Measurements from ENCODE around the gene ZBTB16.

Gene ZBTB16

DNA sequence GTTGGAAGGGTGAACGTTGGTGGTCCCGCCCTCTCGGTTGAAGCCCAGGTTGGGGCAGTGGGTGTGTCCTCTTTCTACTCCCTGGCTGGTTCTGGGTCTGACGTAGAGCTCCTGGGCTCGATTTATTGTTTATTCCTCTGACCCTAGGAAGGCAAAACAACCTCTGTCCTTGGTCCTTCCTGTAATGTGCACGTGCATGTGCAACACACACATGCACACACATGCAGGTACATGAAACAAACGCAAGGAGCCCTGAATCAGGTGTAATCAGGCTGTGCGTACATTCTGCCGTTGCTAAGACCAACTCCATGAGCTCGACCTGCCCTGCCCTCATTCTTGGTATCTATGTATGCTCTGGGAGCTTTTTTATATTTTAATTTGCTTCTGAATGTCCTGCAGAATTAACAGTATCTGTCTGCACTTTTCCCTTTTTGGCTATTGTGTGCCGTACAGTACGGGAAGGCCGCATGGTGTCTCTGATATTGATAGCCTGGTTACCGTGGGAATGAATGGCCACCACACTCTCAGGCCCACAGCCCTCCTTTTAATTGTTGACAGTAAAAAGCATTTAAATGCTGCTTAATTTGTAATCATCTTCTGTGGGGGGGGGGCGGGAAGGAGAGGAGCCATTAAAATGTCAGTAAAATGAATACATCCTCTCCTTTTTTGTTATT is 170.7 kb downstream of the ZBTB16 start:
- DNase-seq (ENCODE audit: low spot score): no peak
- in situ Hi-C loops (cut with MboI; ENCODE audit: low pct_unique_long_range_greater_than_20kb, low sequenced_read_pairs, unreplicated experiment): no loop called here
- TF ChIP-seq, protein P1, sequence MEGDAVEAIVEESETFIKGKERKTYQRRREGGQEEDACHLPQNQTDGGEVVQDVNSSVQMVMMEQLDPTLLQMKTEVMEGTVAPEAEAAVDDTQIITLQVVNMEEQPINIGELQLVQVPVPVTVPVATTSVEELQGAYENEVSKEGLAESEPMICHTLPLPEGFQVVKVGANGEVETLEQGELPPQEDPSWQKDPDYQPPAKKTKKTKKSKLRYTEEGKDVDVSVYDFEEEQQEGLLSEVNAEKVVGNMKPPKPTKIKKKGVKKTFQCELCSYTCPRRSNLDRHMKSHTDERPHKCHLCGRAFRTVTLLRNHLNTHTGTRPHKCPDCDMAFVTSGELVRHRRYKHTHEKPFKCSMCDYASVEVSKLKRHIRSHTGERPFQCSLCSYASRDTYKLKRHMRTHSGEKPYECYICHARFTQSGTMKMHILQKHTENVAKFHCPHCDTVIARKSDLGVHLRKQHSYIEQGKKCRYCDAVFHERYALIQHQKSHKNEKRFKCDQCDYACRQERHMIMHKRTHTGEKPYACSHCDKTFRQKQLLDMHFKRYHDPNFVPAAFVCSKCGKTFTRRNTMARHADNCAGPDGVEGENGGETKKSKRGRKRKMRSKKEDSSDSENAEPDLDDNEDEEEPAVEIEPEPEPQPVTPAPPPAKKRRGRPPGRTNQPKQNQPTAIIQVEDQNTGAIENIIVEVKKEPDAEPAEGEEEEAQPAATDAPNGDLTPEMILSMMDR (IDR thresholded peaks at IDR 0.05; ENCODE audit: extremely low read depth, insufficient read depth, missing control alignments): no peak

GRCh38 chr11:114232400-114233059 is 173.0 kb downstream of the ZBTB16 start:
- in situ Hi-C loops (cut with MboI; ENCODE audit: low pct_unique_long_range_greater_than_20kb, low sequenced_read_pairs, unreplicated experiment): no loop called here
- TF ChIP-seq, protein P1 (IDR thresholded peaks at IDR 0.05; ENCODE audit: extremely low read depth, insufficient read depth, missing control alignments): no peak
- no peak for DNase-seq (ENCODE audit: low spot score)

GRCh38 chr11:114233755-114234154 is 174.2 kb downstream of the ZBTB16 start:
- no peak for DNase-seq (ENCODE audit: low spot score)
- in situ Hi-C loops (cut with MboI; ENCODE audit: low pct_unique_long_range_greater_than_20kb, low sequenced_read_pairs, unreplicated experiment): no loop called here
- TF ChIP-seq, protein P1 (IDR thresholded peaks at IDR 0.05; ENCODE audit: extremely low read depth, insufficient read depth, missing control alignments): no peak

- in situ Hi-C loops (cut with MboI; ENCODE audit: low pct_unique_long_range_greater_than_20kb, low sequenced_read_pairs, unreplicated experiment): no loop called here
- TF ChIP-seq, protein P1 (IDR thresholded peaks at IDR 0.05; ENCODE audit: extremely low read depth, insufficient read depth, missing control alignments): no peak
- no peak for DNase-seq (ENCODE audit: low spot score)
Observed at GRCh38 chr11:114236829-114237228, 177.3 kb downstream of the ZBTB16 start.

DNA sequence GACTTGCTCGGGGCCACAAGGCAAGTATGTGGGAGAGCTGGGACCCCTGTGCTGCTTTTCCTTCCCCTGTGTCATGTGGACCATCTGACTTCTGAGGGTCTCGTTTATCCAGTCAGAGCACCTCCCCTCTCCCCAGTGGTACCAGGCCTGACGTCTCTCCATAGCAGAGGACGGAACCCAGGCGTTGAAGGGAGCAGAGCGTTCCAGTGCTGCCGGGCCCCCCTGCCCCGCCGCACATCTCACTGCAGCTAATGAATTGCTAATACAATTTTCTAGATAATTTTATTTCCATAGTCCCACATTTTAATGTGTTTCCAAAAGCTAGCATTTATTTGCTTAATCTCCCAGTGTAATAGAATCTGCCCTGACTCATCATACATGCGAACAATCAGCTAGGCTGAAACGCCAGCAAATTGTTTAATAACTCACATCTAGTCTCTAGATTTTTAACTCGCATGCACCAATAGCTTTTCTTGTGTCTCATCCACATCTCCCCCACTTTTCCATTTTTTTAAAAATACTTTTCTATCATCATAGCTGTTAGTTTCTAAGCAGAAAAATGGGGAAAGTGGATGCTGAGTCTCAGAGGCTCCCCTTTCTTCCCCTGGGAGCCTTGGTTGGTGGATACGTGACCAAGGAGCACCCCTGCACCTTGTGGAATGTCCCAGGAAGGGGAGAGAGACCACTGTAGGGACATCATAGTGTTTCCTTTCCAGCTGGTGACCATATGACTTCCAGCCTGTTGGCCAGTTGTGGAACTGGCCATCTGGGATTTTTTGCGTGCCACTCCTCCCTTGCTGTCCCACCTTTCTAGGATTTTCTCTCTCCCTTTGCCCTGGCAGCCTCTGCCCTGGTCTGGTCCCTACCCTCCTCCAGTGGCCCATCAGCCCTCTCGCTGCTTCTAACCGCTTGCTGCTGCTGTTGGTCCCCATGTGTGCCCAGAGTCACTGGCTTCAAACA is 178.1 kb downstream of the ZBTB16 start:
- TF ChIP-seq, protein P1 (IDR thresholded peaks at IDR 0.05; ENCODE audit: extremely low read depth, insufficient read depth, missing control alignments): no peak
- DNase-seq (ENCODE audit: low spot score): no peak
- in situ Hi-C loops (cut with MboI; ENCODE audit: low pct_unique_long_range_greater_than_20kb, low sequenced_read_pairs, unreplicated experiment): no loop called here

DNA sequence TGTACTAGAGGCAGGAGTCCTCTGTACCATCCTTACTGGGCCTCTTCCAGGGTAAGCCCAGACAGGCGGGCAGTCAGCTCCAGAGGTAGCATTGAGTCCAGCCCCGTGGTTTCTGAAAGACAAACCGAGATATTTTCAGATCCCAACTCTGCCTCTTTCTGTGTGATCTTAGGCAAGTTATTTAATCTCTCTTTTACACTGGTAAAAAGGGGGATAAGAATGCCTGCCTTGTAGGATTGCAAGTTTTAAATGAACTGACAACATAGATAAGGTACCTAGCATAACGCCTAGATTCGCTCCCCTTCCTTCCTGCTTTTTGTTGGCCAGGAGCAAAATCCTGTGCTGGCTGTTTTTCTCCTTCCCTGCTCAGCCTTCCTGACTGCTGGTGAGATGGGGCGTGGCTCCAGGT is 180.2 kb downstream of the ZBTB16 start:
- TF ChIP-seq, protein P1 (IDR thresholded peaks at IDR 0.05; ENCODE audit: extremely low read depth, insufficient read depth, missing control alignments): no peak
- in situ Hi-C loops (cut with MboI; ENCODE audit: low pct_unique_long_range_greater_than_20kb, low sequenced_read_pairs, unreplicated experiment): no loop called here
- no peak for DNase-seq (ENCODE audit: low spot score)
